ENCODE data around the gene PTPRR. TPM values are rescaled to one million over a fixed set of nuclear protein-coding genes. Genes with fewer than 3 reads are reported as not detected.

Gene PTPRR
- total and polyA plus RNA-seq, 2 of the 4 experiments (the other 2 are of a cell fraction) = 0.18 to 0.21 TPM

- no peak overlapping the region for H3K14ac ChIP-seq (replicated peaks; ENCODE audit: low read depth, low read length)
- no peak overlapping the region for H3K23ac ChIP-seq (ENCODE audit: low read depth, low read length)
- H3K79me1 ChIP-seq (ENCODE audit: low read depth in 1 of 2, low read length in 2 of 2) = no peaks in the 10 kb centered on the region
- no peak overlapping the region for H3K18ac ChIP-seq (ENCODE audit: low read depth, low read length)
- ChIA-PET CTCF (no interaction called here), POLR2A (ENCODE audit: unreplicated experiment) (no interaction called here)
- H3K9me1 ChIP-seq (ENCODE audit: insufficient read depth, low read length) = no peaks in the 10 kb centered on the region
- no peak overlapping the region for H2AK9ac ChIP-seq (replicated peaks; ENCODE audit: low read depth, low read length, poor library complexity)
- no peak overlapping the region for H4K5ac ChIP-seq (ENCODE audit: low read depth, low read length)
- no peak overlapping the region for H3K4ac ChIP-seq (ENCODE audit: low read depth, low read length)
- in situ Hi-C loops (cut with MboI; ENCODE audit: low sequenced_read_pairs) (no loop called here), dilution Hi-C loops (cut with HindIII; ENCODE audit: low sequenced_read_pairs, unreplicated experiment) (no loop called here), intact Hi-C loops (cut with micrococcal nuclease) (no loop called here)
- no peak for ATAC-seq (ENCODE audit: low read depth)
- no peak overlapping the region for H2AFZ ChIP-seq (replicated peaks; ENCODE audit: low read length, poor library complexity)
- no peak overlapping the region for H3K4me3 ChIP-seq (ENCODE audit: insufficient read depth, low read depth, low read length)
- H2BK5ac ChIP-seq (ENCODE audit: low read depth, low read length, poor library complexity, severe bottlenecking) = no peak overlapping the region
- no peak overlapping the region for H3K27ac ChIP-seq (ENCODE audit: insufficient read depth, low read length)
- H2BK120ac ChIP-seq (ENCODE audit: low read depth, low read length) = no peak overlapping the region
- no peaks in the 10 kb centered on the region for H4K20me1 ChIP-seq (ENCODE audit: insufficient read depth, low read length)
- no TSS peak for BruUV-seq (replicated peaks)
- no peaks in the 10 kb centered on the region for H3K27me3 ChIP-seq (ENCODE audit: control insufficient read depth, insufficient read depth, low read length)
- no peak overlapping the region for H3K4me2 ChIP-seq (ENCODE audit: low read depth, low read length)
- H3K36me3 ChIP-seq (ENCODE audit: control insufficient read depth, insufficient read depth, low read length) = no peaks in the 10 kb centered on the region
- H3K56ac ChIP-seq (ENCODE audit: extremely low read depth, insufficient read depth, low read length) = no peak overlapping the region
- no peak overlapping the region for H3K9ac ChIP-seq (ENCODE audit: low read depth, low read length)
- no peak overlapping the region for H2AK5ac ChIP-seq (ENCODE audit: low read depth, low read length)
- no CpG with 5 or more reads among the region's 2 CpGs for WGBS, 2 experiments (ENCODE audit: extremely low coverage in 2 of 2, insufficient read length in 1 of 2)
- TF ChIP-seq MAZ (IDR thresholded peaks at IDR 0.05; ENCODE audit: borderline replicate concordance, low read depth, low read length) (no peak), RAD21 (IDR thresholded peaks at IDR 0.05; ENCODE audit: low read length) (no peak), RFX5 (IDR thresholded peaks at IDR 0.05; ENCODE audit: low read depth, low read length) (no peak), FOS (IDR thresholded peaks at IDR 0.05; ENCODE audit: low read depth, low read length) (no peak), NFE2L2 (IDR thresholded peaks at IDR 0.05; ENCODE audit: low read depth, low read length) (no peak), MAFK (IDR thresholded peaks at IDR 0.05; ENCODE audit: low read depth, low read length) (no peak), CHD1 (IDR thresholded peaks at IDR 0.05; ENCODE audit: low read depth, low read length) (no peak), CEBPB (IDR thresholded peaks at IDR 0.05; ENCODE audit: low read depth, low read length) (no peak), BHLHE40 (IDR thresholded peaks at IDR 0.05; ENCODE audit: low read depth, low read length) (no peak)
- TF ChIP-seq, protein P1, sequence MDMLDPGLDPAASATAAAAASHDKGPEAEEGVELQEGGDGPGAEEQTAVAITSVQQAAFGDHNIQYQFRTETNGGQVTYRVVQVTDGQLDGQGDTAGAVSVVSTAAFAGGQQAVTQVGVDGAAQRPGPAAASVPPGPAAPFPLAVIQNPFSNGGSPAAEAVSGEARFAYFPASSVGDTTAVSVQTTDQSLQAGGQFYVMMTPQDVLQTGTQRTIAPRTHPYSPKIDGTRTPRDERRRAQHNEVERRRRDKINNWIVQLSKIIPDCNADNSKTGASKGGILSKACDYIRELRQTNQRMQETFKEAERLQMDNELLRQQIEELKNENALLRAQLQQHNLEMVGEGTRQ (IDR thresholded peaks at IDR 0.05; ENCODE audit: low read depth, low read length) = no peak
- TF ChIP-seq, protein P2, sequence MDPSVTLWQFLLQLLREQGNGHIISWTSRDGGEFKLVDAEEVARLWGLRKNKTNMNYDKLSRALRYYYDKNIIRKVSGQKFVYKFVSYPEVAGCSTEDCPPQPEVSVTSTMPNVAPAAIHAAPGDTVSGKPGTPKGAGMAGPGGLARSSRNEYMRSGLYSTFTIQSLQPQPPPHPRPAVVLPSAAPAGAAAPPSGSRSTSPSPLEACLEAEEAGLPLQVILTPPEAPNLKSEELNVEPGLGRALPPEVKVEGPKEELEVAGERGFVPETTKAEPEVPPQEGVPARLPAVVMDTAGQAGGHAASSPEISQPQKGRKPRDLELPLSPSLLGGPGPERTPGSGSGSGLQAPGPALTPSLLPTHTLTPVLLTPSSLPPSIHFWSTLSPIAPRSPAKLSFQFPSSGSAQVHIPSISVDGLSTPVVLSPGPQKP (IDR thresholded peaks at IDR 0.05; ENCODE audit: borderline replicate concordance, low read depth, low read length) = no peak
- TF ChIP-seq, protein P3, sequence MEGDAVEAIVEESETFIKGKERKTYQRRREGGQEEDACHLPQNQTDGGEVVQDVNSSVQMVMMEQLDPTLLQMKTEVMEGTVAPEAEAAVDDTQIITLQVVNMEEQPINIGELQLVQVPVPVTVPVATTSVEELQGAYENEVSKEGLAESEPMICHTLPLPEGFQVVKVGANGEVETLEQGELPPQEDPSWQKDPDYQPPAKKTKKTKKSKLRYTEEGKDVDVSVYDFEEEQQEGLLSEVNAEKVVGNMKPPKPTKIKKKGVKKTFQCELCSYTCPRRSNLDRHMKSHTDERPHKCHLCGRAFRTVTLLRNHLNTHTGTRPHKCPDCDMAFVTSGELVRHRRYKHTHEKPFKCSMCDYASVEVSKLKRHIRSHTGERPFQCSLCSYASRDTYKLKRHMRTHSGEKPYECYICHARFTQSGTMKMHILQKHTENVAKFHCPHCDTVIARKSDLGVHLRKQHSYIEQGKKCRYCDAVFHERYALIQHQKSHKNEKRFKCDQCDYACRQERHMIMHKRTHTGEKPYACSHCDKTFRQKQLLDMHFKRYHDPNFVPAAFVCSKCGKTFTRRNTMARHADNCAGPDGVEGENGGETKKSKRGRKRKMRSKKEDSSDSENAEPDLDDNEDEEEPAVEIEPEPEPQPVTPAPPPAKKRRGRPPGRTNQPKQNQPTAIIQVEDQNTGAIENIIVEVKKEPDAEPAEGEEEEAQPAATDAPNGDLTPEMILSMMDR (conservative IDR thresholded peaks at IDR 0.05; ENCODE audit: low read depth, low read length) = no peak
- no peaks in the 10 kb centered on the region for H3K4me1 ChIP-seq (ENCODE audit: control insufficient read depth, insufficient read depth, low read length)
- no peaks in the 10 kb centered on the region for H3K9me3 ChIP-seq (ENCODE audit: control insufficient read depth, insufficient read depth, low read length)
- H2BK20ac ChIP-seq (ENCODE audit: low read depth, low read length) = no peak overlapping the region
- DNase-seq = no peak
- no peak overlapping the region for H4K91ac ChIP-seq (ENCODE audit: insufficient read depth, low read depth, low read length)
- no peak overlapping the region for H4K8ac ChIP-seq (ENCODE audit: low read depth in 2 of 2, low read length in 2 of 2)
- no peak overlapping the region for H2BK15ac ChIP-seq (ENCODE audit: low read depth, low read length)
Measured at GRCh38 chr12:70785896-70786295, 134.6 kb downstream of the PTPRR start.

Data from IMR-90 (cell line).